Nephron (organoid): Measurements from ENCODE around the gene KDF1.
A peak's percentile ranks its signal among the peaks of the same experiment; 100 is the strongest.

Experiments
- H3K27ac Mint-ChIP-seq, 3 experiments: 2 replicates each; pipeline ENCODE4 v1.8.0; 2020; ENCODE audit warnings: mixed read lengths in 3 of 3, mild to moderate bottlenecking in 2 of 3, moderate library complexity in 1 of 3
- H3K27me3 Mint-ChIP-seq: 2 replicates; pipeline ENCODE4 v1.8.0; 2021; ENCODE audit warnings: low read depth, mild to moderate bottlenecking, moderate library complexity, mixed read lengths
- H3K36me3 Mint-ChIP-seq: 2 replicates; pipeline ENCODE4 v1.8.0; 2020; ENCODE audit warnings: low read depth, mixed read lengths
- H3K4me1 Mint-ChIP-seq: 2 replicates; pipeline ENCODE4 v1.8.0; 2020; ENCODE audit warnings: mixed read lengths
- H3K4me3 Mint-ChIP-seq, 3 experiments: 2 replicates each; pipeline ENCODE4 v1.8.0; 2020; ENCODE audit warnings: mild to moderate bottlenecking in 3 of 3, mixed read lengths in 3 of 3, moderate library complexity in 2 of 3
- H3K9me3 Mint-ChIP-seq: 2 replicates; pipeline ENCODE4 v1.8.0; 2020; ENCODE audit warnings: mixed read lengths
- TF ChIP-seq, protein P1 (sequence below), 3 experiments: fragments of 200-600 bp; sonication (generic); IDR thresholded peaks; one replicate each; pipeline ENCODE4 v1.5.0; 2021; ENCODE audit warnings: antibody characterized with exemption in 3 of 3; ENCODE audit not compliant: unreplicated experiment in 3 of 3

The KDF1 gene

DNA sequence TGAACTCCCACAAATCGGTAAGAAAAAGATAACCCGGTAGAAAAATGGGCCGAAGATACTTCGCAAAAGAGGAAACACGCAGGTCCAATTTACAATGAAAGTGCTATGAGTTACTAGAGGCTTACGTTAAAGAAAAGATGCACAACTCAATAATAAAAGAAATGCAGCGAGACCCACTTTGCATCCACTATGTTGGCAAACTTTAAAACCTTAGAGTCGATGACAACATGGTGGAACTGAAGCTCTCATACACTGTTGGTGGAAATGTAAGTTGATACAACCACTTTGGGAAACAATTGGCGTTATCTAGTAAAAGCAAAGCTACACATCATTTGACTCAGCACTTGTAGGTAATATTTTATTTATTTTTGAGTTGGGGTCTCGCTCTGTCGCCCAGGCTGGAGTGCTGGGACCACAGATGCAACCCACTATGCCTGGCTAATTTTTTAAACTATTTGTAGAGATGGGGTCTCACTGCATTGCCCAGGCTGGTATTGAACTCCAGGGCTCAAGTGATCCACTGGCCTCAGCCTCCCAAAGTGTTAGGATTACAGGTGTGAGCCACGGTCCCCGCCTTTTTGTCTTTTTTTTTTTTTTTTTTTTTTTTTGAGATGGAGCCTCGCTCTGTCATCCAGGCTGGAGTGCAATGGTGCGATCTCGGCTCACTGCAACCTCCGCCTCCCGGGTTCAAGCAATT is 59.3 kb downstream of the KDF1 start:
- peaks cover 3% of the 10 kb centered on the region for H3K27me3 Mint-ChIP-seq
- no peaks in the 10 kb centered on the region for H3K9me3 Mint-ChIP-seq
- H3K27ac Mint-ChIP-seq, result peak overlapping the region; percentile 90 to 97 (median 95)
- peaks cover 11% of the 10 kb centered on the region for H3K36me3 Mint-ChIP-seq
- H3K4me3 Mint-ChIP-seq, result peak overlapping the region; percentile 87 to 94 (median 93)
- TF ChIP-seq, protein P1, sequence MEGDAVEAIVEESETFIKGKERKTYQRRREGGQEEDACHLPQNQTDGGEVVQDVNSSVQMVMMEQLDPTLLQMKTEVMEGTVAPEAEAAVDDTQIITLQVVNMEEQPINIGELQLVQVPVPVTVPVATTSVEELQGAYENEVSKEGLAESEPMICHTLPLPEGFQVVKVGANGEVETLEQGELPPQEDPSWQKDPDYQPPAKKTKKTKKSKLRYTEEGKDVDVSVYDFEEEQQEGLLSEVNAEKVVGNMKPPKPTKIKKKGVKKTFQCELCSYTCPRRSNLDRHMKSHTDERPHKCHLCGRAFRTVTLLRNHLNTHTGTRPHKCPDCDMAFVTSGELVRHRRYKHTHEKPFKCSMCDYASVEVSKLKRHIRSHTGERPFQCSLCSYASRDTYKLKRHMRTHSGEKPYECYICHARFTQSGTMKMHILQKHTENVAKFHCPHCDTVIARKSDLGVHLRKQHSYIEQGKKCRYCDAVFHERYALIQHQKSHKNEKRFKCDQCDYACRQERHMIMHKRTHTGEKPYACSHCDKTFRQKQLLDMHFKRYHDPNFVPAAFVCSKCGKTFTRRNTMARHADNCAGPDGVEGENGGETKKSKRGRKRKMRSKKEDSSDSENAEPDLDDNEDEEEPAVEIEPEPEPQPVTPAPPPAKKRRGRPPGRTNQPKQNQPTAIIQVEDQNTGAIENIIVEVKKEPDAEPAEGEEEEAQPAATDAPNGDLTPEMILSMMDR (IDR thresholded peaks at IDR 0.05; ENCODE audit: unreplicated experiment in 3 of 3), result no peak
- peaks cover 19% of the 10 kb centered on the region for H3K4me1 Mint-ChIP-seq

DNA sequence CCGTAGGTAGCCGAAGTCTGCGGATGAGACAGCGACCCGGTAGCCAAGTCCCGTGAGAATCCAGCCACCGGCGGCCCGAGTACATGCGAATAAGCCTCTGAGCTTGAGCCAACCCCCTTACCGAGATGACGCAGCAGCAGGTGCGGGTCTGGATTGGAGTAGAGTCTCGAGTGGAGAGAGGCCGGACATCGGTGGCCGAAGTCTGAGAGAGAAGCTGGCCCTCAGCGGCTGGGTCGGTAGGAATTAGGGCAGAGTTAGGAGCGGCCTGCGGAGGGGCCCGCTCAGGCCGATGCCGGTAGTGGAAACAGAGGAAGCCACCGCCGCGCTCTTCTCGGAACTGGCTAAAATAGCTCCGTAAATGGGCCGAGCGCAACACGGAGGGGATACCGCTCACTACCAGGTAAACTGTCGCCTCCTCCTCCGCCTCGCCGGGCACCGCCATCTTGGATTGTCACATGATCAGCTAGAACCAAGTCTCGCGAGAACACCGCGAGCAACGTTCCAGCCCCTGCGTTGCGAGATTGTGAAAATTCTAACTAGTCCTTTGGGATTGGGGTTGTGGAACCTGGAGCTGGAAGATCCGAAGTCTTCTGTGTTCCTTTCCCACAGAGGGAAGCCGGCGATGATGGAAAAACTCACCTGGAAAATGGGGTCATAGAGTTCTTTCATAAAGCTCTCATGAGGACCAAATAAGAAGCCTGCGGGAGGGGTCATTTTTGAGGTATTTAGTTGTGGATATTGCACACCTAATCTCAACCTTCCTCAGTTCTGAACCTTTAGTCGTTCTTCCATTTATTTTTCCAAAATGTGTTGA is 60.1 kb downstream of the KDF1 start, which contains the start of gene GPATCH3:
TSS of gene GPATCH3 (minus strand) at position 467 of the 814 bp plus-strand sequence. CDS start at position 442, 25 bp downstream.
- H3K36me3 Mint-ChIP-seq, result peaks cover 13% of the 10 kb centered on the region
- TF ChIP-seq, protein P1 (IDR thresholded peaks at IDR 0.05; ENCODE audit: unreplicated experiment in 3 of 3), result no peak
- peaks cover 19% of the 10 kb centered on the region for H3K4me1 Mint-ChIP-seq
- H3K9me3 Mint-ChIP-seq, result no peaks in the 10 kb centered on the region
- peaks cover under 1% of the 10 kb centered on the region for H3K27me3 Mint-ChIP-seq
- H3K4me3 Mint-ChIP-seq, result peak within 1 kb of the TSS; percentile 87 to 94 (median 93)
- H3K27ac Mint-ChIP-seq, result peak within 1 kb of the TSS; percentile 90 to 97 (median 95)
